T-helper 2 cell treated with Interferon-gamma antibody and Interleukin-4, amounts not matched to agents 100 ng/mL and 5 ng/mL, for 36 hours (primary cell): ENCODE data around the gene PRLR. TPM values are rescaled to one million over a fixed set of nuclear protein-coding genes. Genes with fewer than 3 reads are reported as not detected.

Experiments used
- intact Hi-C: fragments of 100-400 bp; cut with micrococcal nuclease; formaldehyde crosslinking; loops from one replicate; pipeline ENCODE4 v1.15.1; 2023
- total RNA-seq: library from RNA; stranded (reverse); gene quantifications from 2 replicates; pipeline ENCODE4 v1.2.3, GENCODE V29; 2022

The PRLR gene
- total RNA-seq, 1 donor from 2014 or later, result not detected

GRCh38 chr5:35009019-35009418 is 221.3 kb downstream of the PRLR start:
- intact Hi-C loops, result no loop called here

GRCh38 chr5:35004771-35005170 is 225.5 kb downstream of the PRLR start:
- intact Hi-C loops, result no loop called here

GRCh38 chr5:35004200-35004599 is 226.1 kb downstream of the PRLR start:
- intact Hi-C loops, result no loop called here

GRCh38 chr5:35003018-35003957 is 227.0 kb downstream of the PRLR start:
- intact Hi-C loops, result loop anchor here (1.0 kb wide), 4 partner anchors 45 to 529 kb away; no protein-coding TSS in a partner anchor

GRCh38 chr5:35002459-35002858 is 227.8 kb downstream of the PRLR start:
- intact Hi-C loops, result no loop called here

GRCh38 chr5:35001842-35002241 is 228.4 kb downstream of the PRLR start:
- intact Hi-C loops, result no loop called here

Other genes starting within 250 kb of the PRLR start
- not detected in 2 replicates for gene AGXT2, start 182.5 kb downstream of the PRLR start, total RNA-seq